Activated B cell treated with CpG ODN at 0.5 μM for 24 hours (primary cell): Measurements from ENCODE around the gene HOXB7. TPM values are rescaled to one million over a fixed set of nuclear protein-coding genes. Genes with fewer than 3 reads are reported as not detected.
A peak's percentile ranks its signal among the peaks of the same experiment; 100 is the strongest.

Experiments used
- ATAC-seq: fragments of 200-7000 bp; cut with Tn5 transposase; one replicate; pipeline ENCODE4 v1.10.0; 2021; ENCODE audit warnings: low read depth, mild to moderate bottlenecking, moderate library complexity
- CTCF ChIA-PET: fragments of 350-600 bp; sonication (Branson Sonifier 250); formaldehyde crosslinking; loops from one replicate; lab custom pipeline; 2021; ENCODE audit warnings: antibody characterized with exemption; lab: Charles Lee
- POLR2A ChIA-PET: fragments of 350-600 bp; sonication (Branson Sonifier 250); formaldehyde crosslinking; loops from one replicate; lab custom pipeline; 2021; ENCODE audit warnings: antibody characterized with exemption; lab: Charles Lee
- DNase-seq: peaks from one replicate; pipeline ENCODE4 v3.0.0; 2022
- H3K27ac Mint-ChIP-seq: one replicate; pipeline ENCODE4 v1.8.0; 2020; ENCODE audit warnings: mixed read lengths
- H3K27me3 Mint-ChIP-seq: one replicate; pipeline ENCODE4 v1.8.0; 2021; ENCODE audit warnings: mixed read lengths
- H3K36me3 Mint-ChIP-seq: one replicate; pipeline ENCODE4 v1.8.0; 2021; ENCODE audit warnings: low read depth, mixed read lengths
- H3K4me1 Mint-ChIP-seq: one replicate; pipeline ENCODE4 v1.8.0; 2021; ENCODE audit warnings: mixed read lengths
- H3K4me3 Mint-ChIP-seq: one replicate; pipeline ENCODE4 v1.8.0; 2020; ENCODE audit warnings: mild to moderate bottlenecking, mixed read lengths
- H3K9me3 Mint-ChIP-seq: one replicate; pipeline ENCODE4 v1.8.0; 2020; ENCODE audit warnings: mixed read lengths
- intact Hi-C: fragments of 100-400 bp; cut with micrococcal nuclease; formaldehyde crosslinking; loops from one replicate; pipeline ENCODE4 v1.15.1; 2024
- total RNA-seq: library from RNA; stranded (reverse); gene quantifications from 2 replicates; pipeline ENCODE4 v1.2.3, GENCODE V29; 2022
- TF ChIP-seq, protein P1 (sequence below): fragments of 200-600 bp; IDR thresholded peaks from one replicate; pipeline ENCODE4 v1.8.0; 2022; ENCODE audit warnings: antibody characterized with exemption, mild to moderate bottlenecking

The HOXB7 gene
- total RNA-seq, 1 donor from 2014 or later: 0.60 TPM

- Mint-ChIP-seq H3K27me3 (peaks cover 53% of the 10 kb centered on the region), H3K27ac (no peak overlapping the region), H3K9me3 (no peaks in the 10 kb centered on the region), H3K4me3 (peak overlapping the region; percentile 89), H3K4me1 (peaks cover 26% of the 10 kb centered on the region), H3K36me3 (no peaks in the 10 kb centered on the region)
- TF ChIP-seq, protein P1, sequence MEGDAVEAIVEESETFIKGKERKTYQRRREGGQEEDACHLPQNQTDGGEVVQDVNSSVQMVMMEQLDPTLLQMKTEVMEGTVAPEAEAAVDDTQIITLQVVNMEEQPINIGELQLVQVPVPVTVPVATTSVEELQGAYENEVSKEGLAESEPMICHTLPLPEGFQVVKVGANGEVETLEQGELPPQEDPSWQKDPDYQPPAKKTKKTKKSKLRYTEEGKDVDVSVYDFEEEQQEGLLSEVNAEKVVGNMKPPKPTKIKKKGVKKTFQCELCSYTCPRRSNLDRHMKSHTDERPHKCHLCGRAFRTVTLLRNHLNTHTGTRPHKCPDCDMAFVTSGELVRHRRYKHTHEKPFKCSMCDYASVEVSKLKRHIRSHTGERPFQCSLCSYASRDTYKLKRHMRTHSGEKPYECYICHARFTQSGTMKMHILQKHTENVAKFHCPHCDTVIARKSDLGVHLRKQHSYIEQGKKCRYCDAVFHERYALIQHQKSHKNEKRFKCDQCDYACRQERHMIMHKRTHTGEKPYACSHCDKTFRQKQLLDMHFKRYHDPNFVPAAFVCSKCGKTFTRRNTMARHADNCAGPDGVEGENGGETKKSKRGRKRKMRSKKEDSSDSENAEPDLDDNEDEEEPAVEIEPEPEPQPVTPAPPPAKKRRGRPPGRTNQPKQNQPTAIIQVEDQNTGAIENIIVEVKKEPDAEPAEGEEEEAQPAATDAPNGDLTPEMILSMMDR: no peak
- intact Hi-C loops: no loop called here
- ATAC-seq: peak; percentile 50
- ChIA-PET CTCF (interaction anchor here (2.8 kb wide), 1 partner anchor 11 kb away, joined by 11 read pairs; no protein-coding TSS in a partner anchor), POLR2A (no interaction called here)
- DNase-seq: no peak
These were observed 36.5 kb upstream of the HOXB7 start for GRCh38 chr17:48647103-48647962.

DNA sequence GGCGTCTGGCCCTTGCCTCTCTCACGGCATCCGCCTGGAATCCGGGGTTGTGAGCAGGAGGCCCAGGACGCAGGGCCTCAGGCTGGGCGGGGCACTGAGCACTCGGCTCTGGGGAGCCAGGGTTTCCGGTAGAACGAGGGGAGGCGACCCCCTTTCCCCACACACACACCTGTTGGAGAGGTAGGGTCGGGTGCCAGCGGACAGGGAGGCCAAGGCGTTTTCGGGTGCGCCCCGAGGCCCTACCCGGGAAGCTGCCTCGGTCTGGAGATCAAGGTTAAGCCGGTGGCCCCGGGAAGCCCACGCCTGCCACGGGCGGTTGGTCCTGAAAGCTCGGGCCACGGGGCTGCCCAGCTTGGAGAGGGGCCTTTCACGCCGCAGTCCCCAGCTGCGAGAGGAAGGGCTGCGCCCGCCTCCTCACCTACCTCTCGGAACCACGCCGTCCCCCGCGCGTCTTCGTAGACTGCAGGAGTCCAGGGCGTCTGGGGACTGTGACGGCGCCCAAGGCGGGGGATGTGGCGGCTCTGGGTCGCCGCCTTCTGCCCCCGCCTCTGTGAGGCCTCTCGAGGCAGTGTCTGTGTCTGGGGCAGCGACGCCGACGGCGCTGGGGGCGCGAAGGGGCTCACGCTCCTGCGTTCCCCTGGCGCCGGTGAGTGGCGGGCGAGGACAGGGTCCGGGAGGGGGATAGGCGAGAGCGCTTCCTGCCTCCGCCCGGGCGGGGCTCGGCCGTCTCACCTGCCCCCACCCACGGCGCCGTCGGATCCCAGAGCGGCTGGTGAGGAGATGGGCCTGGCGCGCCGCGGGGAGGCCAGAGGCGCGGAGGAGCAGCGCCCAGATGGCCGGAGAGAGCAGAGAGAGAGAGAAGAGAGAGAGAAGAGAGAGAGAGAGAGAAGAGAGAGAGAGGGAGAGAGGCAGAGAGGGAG is 35.6 kb upstream of the HOXB7 start:
- no peaks in the 10 kb centered on the region for H3K9me3 Mint-ChIP-seq
- H3K4me1 Mint-ChIP-seq: peaks cover 27% of the 10 kb centered on the region
- ATAC-seq (peak; percentile 56), DNase-seq (peak; percentile 27)
- no peaks in the 10 kb centered on the region for H3K36me3 Mint-ChIP-seq
- intact Hi-C loops: no loop called here
- H3K27me3 Mint-ChIP-seq: peaks cover 58% of the 10 kb centered on the region
- TF ChIP-seq, protein P1: no peak
- CTCF ChIA-PET: interaction anchor here (1.0 to 2.8 kb wide), 2 partner anchors 10 to 59 kb away, joined by 3 to 11 read pairs; no protein-coding TSS in a partner anchor
- no peak overlapping the region for H3K27ac Mint-ChIP-seq
- H3K4me3 Mint-ChIP-seq: peak overlapping the region; percentile 89
- POLR2A ChIA-PET: no interaction called here

DNA sequence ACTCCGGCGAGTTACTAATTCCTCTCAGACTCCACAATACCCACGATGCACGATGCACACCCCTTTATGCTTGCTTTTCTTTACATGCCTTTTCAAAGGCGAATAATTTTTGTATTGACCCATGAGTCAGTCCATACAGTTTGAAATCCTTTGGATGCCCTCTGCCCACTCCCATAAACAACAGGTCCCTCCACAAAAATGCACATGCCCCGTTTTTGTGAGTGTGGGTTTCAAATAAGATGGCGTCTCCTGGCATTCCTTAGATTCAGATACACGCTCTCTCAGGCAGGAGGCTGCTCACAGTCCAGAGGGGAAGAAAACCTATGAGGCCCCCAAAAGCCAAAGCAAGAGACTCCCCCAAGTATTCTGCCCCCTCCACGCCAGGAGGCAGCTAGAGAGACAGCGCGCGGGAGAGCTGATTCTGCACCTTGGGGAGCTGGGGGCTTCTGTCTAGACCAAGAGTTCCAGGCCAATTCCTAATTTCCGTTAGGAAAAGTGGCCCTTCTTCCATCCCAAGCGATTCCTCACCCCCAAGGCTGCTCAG is 34.9 kb upstream of the HOXB7 start:
- intact Hi-C loops: no loop called here
- TF ChIP-seq, protein P1: no peak
- peaks cover 64% of the 10 kb centered on the region for H3K27me3 Mint-ChIP-seq
- POLR2A ChIA-PET: no interaction called here
- CTCF ChIA-PET: interaction anchor here (1.0 to 2.8 kb wide), 2 partner anchors 9 to 58 kb away, joined by 3 to 11 read pairs; no protein-coding TSS in a partner anchor
- no peak for DNase-seq
- no peaks in the 10 kb centered on the region for H3K9me3 Mint-ChIP-seq
- H3K36me3 Mint-ChIP-seq: no peaks in the 10 kb centered on the region
- no peak for ATAC-seq
- peaks cover 31% of the 10 kb centered on the region for H3K4me1 Mint-ChIP-seq
- H3K4me3 Mint-ChIP-seq: peak overlapping the region; percentile 58
- no peak overlapping the region for H3K27ac Mint-ChIP-seq

DNA sequence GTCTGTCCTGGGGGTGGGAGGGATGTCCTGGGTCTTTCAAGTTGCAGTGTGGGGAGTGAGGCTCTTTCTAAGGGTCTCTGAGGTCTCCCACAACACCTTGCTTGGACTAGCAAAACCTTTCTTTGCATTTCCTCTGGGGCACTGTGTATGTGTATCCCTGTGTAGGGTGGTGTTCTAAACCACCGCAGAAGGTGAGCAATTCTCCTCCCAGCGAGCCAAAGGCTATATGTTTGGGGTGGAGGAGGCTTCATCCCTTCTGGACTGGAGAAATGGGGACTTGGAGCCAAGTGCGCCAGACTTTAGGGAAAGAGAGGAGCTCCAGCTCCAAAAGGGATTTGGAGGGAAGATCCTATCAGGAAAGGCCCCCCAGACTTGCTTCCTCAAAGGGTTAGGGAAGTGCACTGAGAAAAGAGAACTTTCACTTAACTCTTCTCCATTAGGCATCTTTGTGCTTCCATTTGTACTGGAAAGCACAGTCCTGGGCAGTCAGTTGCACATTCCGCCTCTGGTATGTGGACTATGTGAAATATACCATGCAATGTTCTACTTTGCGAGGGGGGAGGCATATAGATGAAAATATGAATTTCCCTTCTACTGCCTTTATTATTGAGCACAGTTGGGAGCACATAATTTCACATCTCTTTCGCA is 34.2 kb upstream of the HOXB7 start:
- DNase-seq (no peak), ATAC-seq (no peak)
- TF ChIP-seq, protein P1: no peak
- ChIA-PET POLR2A (interaction anchor here (0.7 kb wide), 1 partner anchor 88 kb away, joined by 3 read pairs; no protein-coding TSS in a partner anchor), CTCF (no interaction called here)
- H3K9me3 Mint-ChIP-seq: no peaks in the 10 kb centered on the region
- intact Hi-C loops: no loop called here
- H3K4me1 Mint-ChIP-seq: peaks cover 31% of the 10 kb centered on the region
- H3K36me3 Mint-ChIP-seq: no peaks in the 10 kb centered on the region
- peaks cover 71% of the 10 kb centered on the region for H3K27me3 Mint-ChIP-seq
- H3K4me3 Mint-ChIP-seq: peak overlapping the region; percentile 20
- no peak overlapping the region for H3K27ac Mint-ChIP-seq
